Measurements from ENCODE around the gene SYNE2. TPM values are rescaled to one million over a fixed set of nuclear protein-coding genes. Genes with fewer than 3 reads are reported as not detected.
A peak's percentile ranks its signal among the peaks of the same experiment; 100 is the strongest.

Gene SYNE2
- total and polyA plus RNA-seq, 2 donors from 2014 or later: 65.9 to 461 TPM

- H3K4me3 ChIP-seq (ENCODE audit: low read length in 3 of 3): no peak overlapping the region
- peaks cover 4 to 29% (median 26%) of the 10 kb centered on the region in 3 donors for H3K4me1 ChIP-seq (ENCODE audit: control insufficient read depth in 2 of 3, insufficient read depth in 2 of 3, low read depth in 1 of 3, low read length in 3 of 3)
- DNase-seq (no peak), FAIRE-seq (no peak)
- no peak for TF ChIP-seq CTCF (IDR thresholded peaks at IDR 0.05; ENCODE audit: borderline replicate concordance, extremely low read depth, insufficient read depth)
- H3K9me3 ChIP-seq (ENCODE audit: control insufficient read depth in 2 of 3, insufficient read depth in 1 of 3, low read length in 3 of 3): no peaks in the 10 kb centered on the region
- peak overlapping the region in 1 of 2 donors; percentile 42 for H3K27ac ChIP-seq (ENCODE audit: low read depth in 2 of 2, low read length in 2 of 2)
- H3K36me3 ChIP-seq (ENCODE audit: control insufficient read depth in 2 of 3, insufficient read depth in 3 of 3, low read length in 3 of 3): peaks cover 0 to 5% (median 0%) of the 10 kb centered on the region in 3 donors
- H3K27me3 ChIP-seq (ENCODE audit: control insufficient read depth, insufficient read depth, low read length): no peaks in the 10 kb centered on the region
- intact Hi-C loops (cut with DNase I): no loop called here
- no peak overlapping the region for H3K9ac ChIP-seq (ENCODE audit: low read length in 3 of 3)
These were observed 26.0 kb downstream of the SYNE2 start for GRCh38 chr14:63878792-63879191.

- Histone ChIP-seq H3K9ac (ENCODE audit: low read length in 3 of 3) (no peak overlapping the region), H3K27ac (ENCODE audit: low read depth in 2 of 2, low read length in 2 of 2) (no peak overlapping the region), H3K9me3 (ENCODE audit: control insufficient read depth in 2 of 3, insufficient read depth in 1 of 3, low read length in 3 of 3) (no peaks in the 10 kb centered on the region)
These were observed 29.1 kb downstream of the SYNE2 start for GRCh38 chr14:63881926-63882325.

GRCh38 chr14:63887899-63888298 is 35.1 kb downstream of the SYNE2 start:
- Histone ChIP-seq H3K9me3 (ENCODE audit: control insufficient read depth in 2 of 3, insufficient read depth in 1 of 3, low read length in 3 of 3) (no peaks in the 10 kb centered on the region), H3K9ac (ENCODE audit: low read length in 3 of 3) (no peak overlapping the region), H3K4me1 (ENCODE audit: control insufficient read depth in 2 of 3, insufficient read depth in 2 of 3, low read depth in 1 of 3, low read length in 3 of 3) (peaks cover 2 to 45% (median 26%) of the 10 kb centered on the region in 3 donors), H3K4me3 (ENCODE audit: low read length in 3 of 3) (no peak overlapping the region), H3K27ac (ENCODE audit: low read depth in 2 of 2, low read length in 2 of 2) (peak overlapping the region; percentile 58 to 86), H3K36me3 (ENCODE audit: control insufficient read depth in 2 of 3, insufficient read depth in 3 of 3, low read length in 3 of 3) (no peaks in the 10 kb centered on the region), H3K27me3 (ENCODE audit: control insufficient read depth, insufficient read depth, low read length) (no peaks in the 10 kb centered on the region)
- intact Hi-C loops (cut with DNase I): no loop called here
- FAIRE-seq: no peak
- DNase-seq: no peak
- TF ChIP-seq CTCF (IDR thresholded peaks at IDR 0.05; ENCODE audit: borderline replicate concordance, extremely low read depth, insufficient read depth): no peak

More at GRCh38 chr14:63881926-63882325, 29.1 kb downstream of the SYNE2 start:
- intact Hi-C loops (cut with DNase I): no loop called here
- TF ChIP-seq CTCF (IDR thresholded peaks at IDR 0.05; ENCODE audit: borderline replicate concordance, extremely low read depth, insufficient read depth): no peak
- H3K4me3 ChIP-seq (ENCODE audit: low read length in 3 of 3): no peak overlapping the region
- FAIRE-seq (no peak), DNase-seq (peak in 1 of 5 donors; percentile 36)
- peaks cover 0 to 13% (median 8%) of the 10 kb centered on the region in 3 donors for H3K4me1 ChIP-seq (ENCODE audit: control insufficient read depth in 2 of 3, insufficient read depth in 2 of 3, low read depth in 1 of 3, low read length in 3 of 3)
- H3K36me3 ChIP-seq (ENCODE audit: control insufficient read depth in 2 of 3, insufficient read depth in 3 of 3, low read length in 3 of 3): peaks cover 0 to 5% (median 0%) of the 10 kb centered on the region in 3 donors
- H3K27me3 ChIP-seq (ENCODE audit: control insufficient read depth, insufficient read depth, low read length): no peaks in the 10 kb centered on the region

GRCh38 chr14:63890553-63890952 is 37.7 kb downstream of the SYNE2 start:
- H3K4me3 ChIP-seq (ENCODE audit: low read length in 3 of 3): peak overlapping the region in 1 of 3 donors; percentile 15
- TF ChIP-seq CTCF (IDR thresholded peaks at IDR 0.05; ENCODE audit: borderline replicate concordance, extremely low read depth, insufficient read depth): no peak
- FAIRE-seq: no peak
- peaks cover 7 to 69% (median 35%) of the 10 kb centered on the region in 3 donors for H3K4me1 ChIP-seq (ENCODE audit: control insufficient read depth in 2 of 3, insufficient read depth in 2 of 3, low read depth in 1 of 3, low read length in 3 of 3)
- peak overlapping the region in 2 of 3 donors; percentile 15 to 30 for H3K9ac ChIP-seq (ENCODE audit: low read length in 3 of 3)
- H3K9me3 ChIP-seq (ENCODE audit: control insufficient read depth in 2 of 3, insufficient read depth in 1 of 3, low read length in 3 of 3): no peaks in the 10 kb centered on the region
- no peaks in the 10 kb centered on the region for H3K36me3 ChIP-seq (ENCODE audit: control insufficient read depth in 2 of 3, insufficient read depth in 3 of 3, low read length in 3 of 3)
- intact Hi-C loops (cut with DNase I): no loop called here
- H3K27me3 ChIP-seq (ENCODE audit: control insufficient read depth, insufficient read depth, low read length): no peaks in the 10 kb centered on the region
- H3K27ac ChIP-seq (ENCODE audit: low read depth in 2 of 2, low read length in 2 of 2): peak overlapping the region; percentile 84 to 89
- peak in 1 of 5 donors; percentile 49 for DNase-seq

Data from kidney (tissue), 14 donors.